IMR-90 (cell line): ENCODE data around the gene GSN. TPM values are rescaled to one million over a fixed set of nuclear protein-coding genes. Genes with fewer than 3 reads are reported as not detected.

Experiments
- ATAC-seq: fragments of 200-7000 bp; cut with Tn5 transposase; 2 replicates; pipeline ENCODE4 v1.9.1; 2020; ENCODE audit warnings: low read depth, mild to moderate bottlenecking, moderate library complexity
- BruUV-seq: library from RNA; stranded (reverse); fragments of 400-500 nt; replicated peaks from 2 replicates; lab custom pipeline; 2021; lab: Mats Ljungman, UMichigan
- CTCF ChIA-PET: fragments of 300-600 bp; formaldehyde crosslinking; extraction: SDS; loops from one replicate; lab custom pipeline; 2021; ENCODE audit warnings: antibody characterized with exemption; lab: Yijun Ruan, JAX
- POLR2A ChIA-PET: fragments of 300-600 bp; sonication (Branson Sonifier 250); formaldehyde crosslinking; loops from one replicate; lab custom pipeline; 2022; ENCODE audit warnings: antibody characterized with exemption; ENCODE audit not compliant: unreplicated experiment; lab: Charles Lee
- DNase-seq: peaks from one replicate; pipeline ENCODE4 v3.0.0; 2013
- H2AFZ ChIP-seq: replicated peaks from 2 replicates; pipeline ENCODE3; 2013; ENCODE audit warnings: low read length, mild to moderate bottlenecking; ENCODE audit not compliant: poor library complexity
- H2AK5ac ChIP-seq: 2 replicates; pipeline ENCODE4 v1.6.1; 2013; ENCODE audit warnings: low read depth, low read length, inconsistent platforms
- H2AK9ac ChIP-seq: replicated peaks from 2 replicates; pipeline ENCODE3; 2013; ENCODE audit warnings: mild to moderate bottlenecking, low read depth, low read length, moderate library complexity; ENCODE audit not compliant: poor library complexity
- H2BK120ac ChIP-seq: 2 replicates; pipeline ENCODE4 v1.6.1; 2013; ENCODE audit warnings: low read depth, low read length, inconsistent platforms
- H2BK15ac ChIP-seq: 3 replicates; pipeline ENCODE4 v1.6.1; 2013; ENCODE audit warnings: low read depth, low read length, inconsistent platforms
- H2BK20ac ChIP-seq: 2 replicates; pipeline ENCODE4 v1.6.1; 2013; ENCODE audit warnings: low read depth, mild to moderate bottlenecking, inconsistent platforms, low read length, moderate library complexity
- H2BK5ac ChIP-seq: 2 replicates; pipeline ENCODE4 v1.6.1; 2013; ENCODE audit warnings: mild to moderate bottlenecking, low read depth, low read length, inconsistent platforms; ENCODE audit not compliant: poor library complexity, severe bottlenecking
- H3K14ac ChIP-seq: replicated peaks from 2 replicates; pipeline ENCODE4 v1.6.1; 2013; ENCODE audit warnings: low read depth, low read length, inconsistent platforms
- H3K18ac ChIP-seq: 2 replicates; pipeline ENCODE4 v1.6.1; 2013; ENCODE audit warnings: low read depth, low read length, control low read depth
- H3K23ac ChIP-seq: 2 replicates; pipeline ENCODE4 v1.6.1; 2013; ENCODE audit warnings: low read depth, low read length, inconsistent platforms
- H3K27ac ChIP-seq: 2 replicates; pipeline ENCODE4 v1.5.1; 2013; ENCODE audit warnings: mild to moderate bottlenecking, control low read depth, low read length; ENCODE audit not compliant: insufficient read depth
- H3K27me3 ChIP-seq: 2 replicates; pipeline ENCODE4 v1.6.1; 2013; ENCODE audit warnings: low read length; ENCODE audit not compliant: control insufficient read depth, insufficient read depth
- H3K36me3 ChIP-seq: 2 replicates; pipeline ENCODE4 v1.6.1; 2013; ENCODE audit warnings: low read length, mixed read lengths; ENCODE audit not compliant: control insufficient read depth, insufficient read depth
- H3K4ac ChIP-seq: 2 replicates; pipeline ENCODE4 v1.6.1; 2013; ENCODE audit warnings: low read depth, low read length, inconsistent platforms
- H3K4me1 ChIP-seq: 2 replicates; pipeline ENCODE4 v1.6.1; 2013; ENCODE audit warnings: low read length, mixed read lengths; ENCODE audit not compliant: control insufficient read depth, insufficient read depth
- H3K4me2 ChIP-seq: 2 replicates; pipeline ENCODE4 v1.6.1; 2013; ENCODE audit warnings: low read depth, mild to moderate bottlenecking, control low read depth, low read length, moderate library complexity
- H3K4me3 ChIP-seq: 2 replicates; pipeline ENCODE4 v1.5.1; 2013; ENCODE audit warnings: low read depth, mild to moderate bottlenecking, control low read depth, low read length, moderate library complexity; ENCODE audit not compliant: insufficient read depth
- H3K56ac ChIP-seq: 2 replicates; pipeline ENCODE4 v1.6.1; 2013; ENCODE audit warnings: low read length, inconsistent platforms; ENCODE audit not compliant: insufficient read depth; ENCODE audit errors: extremely low read depth
- H3K79me1 ChIP-seq, 2 experiments: 2 replicates each; pipeline ENCODE4 v1.6.1; 2013; ENCODE audit warnings: low read length in 2 of 2, inconsistent platforms in 1 of 2, low read depth in 1 of 2
- H3K9ac ChIP-seq: 2 replicates; pipeline ENCODE4 v1.6.1; 2013; ENCODE audit warnings: low read depth, low read length, control low read depth
- H3K9me1 ChIP-seq: 2 replicates; pipeline ENCODE4 v1.6.1; 2013; ENCODE audit warnings: low read length, inconsistent platforms; ENCODE audit not compliant: insufficient read depth
- H3K9me3 ChIP-seq: 2 replicates; pipeline ENCODE4 v1.6.1; 2013; ENCODE audit warnings: low read length; ENCODE audit not compliant: control insufficient read depth, insufficient read depth
- H4K20me1 ChIP-seq: 2 replicates; pipeline ENCODE4 v1.6.1; 2013; ENCODE audit warnings: low read length, inconsistent platforms; ENCODE audit not compliant: insufficient read depth
- H4K5ac ChIP-seq: 2 replicates; pipeline ENCODE4 v1.6.1; 2013; ENCODE audit warnings: mild to moderate bottlenecking, low read depth, low read length, control low read depth
- H4K8ac ChIP-seq, 2 experiments: 2 replicates each; pipeline ENCODE4 v1.6.1; 2013; ENCODE audit warnings: low read depth in 2 of 2, low read length in 2 of 2, control low read depth in 1 of 2, inconsistent platforms in 1 of 2
- H4K91ac ChIP-seq: 2 replicates; pipeline ENCODE4 v1.6.1; 2013; ENCODE audit warnings: low read depth, low read length, inconsistent platforms; ENCODE audit not compliant: insufficient read depth
- BHLHE40 ChIP-seq: fragments of 150-350 bp; IDR thresholded peaks from 2 replicates; pipeline ENCODE4 v1.6.1; 2016; ENCODE audit warnings: mild to moderate bottlenecking, low read depth, low read length
- CEBPB ChIP-seq: IDR thresholded peaks from 2 replicates; pipeline ENCODE4 v1.6.1; 2012; ENCODE audit warnings: low read depth, low read length, improper control_type of control experiment
- FOS ChIP-seq: fragments of 150-350 bp; IDR thresholded peaks from 2 replicates; pipeline ENCODE4 v1.6.1; 2016; ENCODE audit warnings: low read depth, low read length
- MAZ ChIP-seq: IDR thresholded peaks from 2 replicates; pipeline ENCODE4 v1.6.1; 2012; ENCODE audit warnings: low read depth, mild to moderate bottlenecking, low read length, improper control_type of control experiment, moderate library complexity, borderline replicate concordance
- WGBS, 2 experiments: methylation state at CpG; one replicate each; pipeline versions ENCODE4 v1.1.5 to v1.1.7; 2013; ENCODE audit warnings: missing lambda C conversion rate in 2 of 2; ENCODE audit not compliant: insufficient read length in 1 of 2; ENCODE audit errors: extremely low coverage in 2 of 2; 5-methylcytosine and 5-hydroxymethylcytosine counted together
- dilution Hi-C: fragments of 300-500 bp; cut with HindIII; formaldehyde crosslinking; loops from one replicate; pipeline ENCODE4 v1.14.3; 2018; ENCODE audit warnings: low sequenced_read_pairs; ENCODE audit not compliant: unreplicated experiment
- in situ Hi-C: fragments of 300-500 bp; cut with MboI; formaldehyde crosslinking; loops from 3 replicates; pipeline ENCODE4 v1.14.3; 2019; ENCODE audit warnings: low sequenced_read_pairs, inconsistent platforms, mixed read lengths
- intact Hi-C: fragments of 100-400 bp; cut with micrococcal nuclease; formaldehyde crosslinking; loops from 2 replicates; pipeline ENCODE4 v1.10.0; 2022
- polyA plus RNA-seq, 3 experiments: library from polyadenylated mRNA; depleted of rRNA; stranded (reverse); fragments of >200 nt; gene quantifications; 2 replicates each; pipeline ENCODE4 v1.2.3, GENCODE V29; 2012; ENCODE audit warnings: low replicate concordance in 1 of 3
- total RNA-seq: library from RNA; depleted of rRNA; stranded (reverse); fragments of >200 nt; gene quantifications from 2 replicates; pipeline ENCODE4 v1.2.3, GENCODE V29; 2012

The GSN gene
- total and polyA plus RNA-seq, 2 of the 4 experiments (the other 2 are of a cell fraction), result 495 to 547 TPM

DNA sequence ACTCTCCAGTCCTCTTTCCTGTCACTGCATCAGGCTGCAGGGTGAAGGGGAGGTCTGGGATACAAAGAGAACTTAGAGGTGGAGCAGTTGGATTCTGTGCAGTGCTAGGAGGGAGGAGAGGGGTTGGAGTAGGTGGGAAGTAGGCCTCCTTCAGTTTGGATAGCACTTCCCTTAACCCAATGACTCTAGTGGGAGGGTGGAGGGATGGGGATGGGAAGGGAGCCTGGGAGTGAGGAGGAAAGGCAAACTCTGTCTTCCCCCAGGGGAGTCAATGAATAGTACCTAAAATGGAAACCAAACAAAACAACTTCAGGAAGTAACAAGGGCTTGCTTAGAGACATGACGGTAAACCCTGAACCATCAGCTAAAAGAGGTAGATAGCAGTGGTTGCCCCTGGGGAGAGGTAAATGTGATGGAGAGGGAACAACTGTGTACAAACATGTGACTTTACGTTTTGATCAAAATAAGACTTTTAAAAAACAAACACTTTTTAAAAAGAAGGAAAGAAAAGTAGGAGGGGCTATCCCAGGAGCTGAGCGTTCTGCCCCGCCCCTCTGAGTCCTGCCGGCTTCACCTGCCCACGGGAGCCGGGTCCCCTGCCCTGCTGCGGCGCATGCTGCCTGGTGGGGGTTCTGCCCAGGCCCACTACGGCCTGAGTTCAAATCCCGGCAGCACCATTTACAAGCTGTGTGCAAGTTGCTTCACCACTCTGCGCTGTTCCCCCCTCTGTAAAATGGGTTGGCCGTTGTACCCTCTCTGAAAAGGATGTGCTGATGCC lies 30.9 kb downstream of the GSN start (continued):
- TF ChIP-seq FOS, result no peak
- no peak for TF ChIP-seq MAZ

DNA sequence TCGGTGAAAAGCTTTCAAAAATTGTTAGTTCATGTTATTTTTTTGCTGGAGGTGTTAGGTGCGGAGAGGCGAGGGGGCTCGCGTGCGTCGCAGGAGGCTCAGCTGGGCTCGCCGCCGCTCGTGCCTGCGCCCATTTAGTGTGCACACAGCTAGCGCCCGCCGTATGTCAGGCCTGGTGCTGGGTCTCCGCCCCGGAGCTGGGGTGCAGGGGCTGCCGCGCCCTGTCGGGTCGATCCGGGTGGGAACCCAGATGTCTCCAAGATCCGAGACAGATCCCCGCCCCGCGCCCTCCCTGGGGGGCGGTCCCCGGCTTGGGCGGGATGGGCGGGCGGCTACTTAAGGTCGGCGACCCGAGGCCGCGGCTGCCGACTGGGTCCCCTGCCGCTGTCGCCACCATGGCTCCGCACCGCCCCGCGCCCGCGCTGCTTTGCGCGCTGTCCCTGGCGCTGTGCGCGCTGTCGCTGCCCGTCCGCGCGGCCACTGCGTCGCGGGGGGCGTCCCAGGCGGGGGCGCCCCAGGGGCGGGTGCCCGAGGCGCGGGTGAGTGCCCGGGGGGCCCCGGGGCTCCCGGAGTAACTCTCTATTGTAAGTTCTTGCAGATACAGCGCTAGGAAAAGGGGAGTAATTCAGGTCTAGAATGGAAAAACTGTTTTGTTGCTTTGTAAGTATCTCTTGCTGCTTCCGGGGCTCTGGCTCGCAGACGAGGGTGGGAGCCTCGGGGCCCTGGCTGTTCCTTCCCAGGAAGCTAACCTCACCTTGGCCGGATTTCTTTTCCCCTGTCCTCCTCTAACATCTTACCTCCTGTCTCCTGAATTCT lies 31.7 kb downstream of the GSN start:
- CTCF ChIA-PET, result no interaction called here
- DNase-seq (no peak), ATAC-seq (peak; percentile 68)
- Histone ChIP-seq H3K27ac (peak overlapping the region; percentile 4; the same call in 1 of the 2 replicates), H3K14ac (peak overlapping the region; percentile 71; the same call in 1 of the 2 replicates), H2BK5ac (no peak overlapping the region), H3K27me3 (no peaks in the 10 kb centered on the region), H4K5ac (no peak overlapping the region; the same call in 1 of the 2 replicates), H2BK20ac (no peak overlapping the region), H3K4me2 (peak overlapping the region; percentile 67), H3K9me3 (no peaks in the 10 kb centered on the region), H4K20me1 (peaks cover 24% of the 10 kb centered on the region; the same call in 1 of the 2 replicates), H3K9me1 (peaks cover 26% of the 10 kb centered on the region; the same call in 1 of the 2 replicates), H3K79me1 (peaks cover 42 to 84% of the 10 kb centered on the region in 2 experiments), H2AK9ac (peak overlapping the region; percentile 70), H2AFZ (peak overlapping the region; percentile 75), H3K4ac (peak overlapping the region; percentile 44), H2BK15ac (no peak overlapping the region), H2BK120ac (peak overlapping the region; percentile 49), H3K56ac (no peak overlapping the region), H4K91ac (no peak overlapping the region; the same call in 1 of the 2 replicates), H4K8ac (peak overlapping the region in 1 of 2 experiments; percentile 42; a peak in 1 of 4 replicates), H3K4me3 (peak overlapping the region; percentile 14; the same call in 1 of the 2 replicates), H2AK5ac (peak overlapping the region; percentile 13; the same call in 1 of the 2 replicates), H3K18ac (no peak overlapping the region; the same call in 1 of the 2 replicates), H3K4me1 (peaks cover 15% of the 10 kb centered on the region; the same call in 1 of the 2 replicates), H3K9ac (peak overlapping the region; percentile 50), H3K36me3 (peaks cover 49% of the 10 kb centered on the region), H3K23ac (peak overlapping the region; percentile 83; the same call in 1 of the 2 replicates)
- intact Hi-C loops, result no loop called here
- dilution Hi-C loops, result no loop called here
- peak; percentile 8; the same call in 1 of the 2 replicates for TF ChIP-seq BHLHE40
- no peak for TF ChIP-seq CEBPB
- 0 out of 2 replicates have a peak, but pooled peaks have one; percentile 11 for TF ChIP-seq MAZ
- in situ Hi-C loops, result no loop called here
- POLR2A ChIA-PET, result no interaction called here
- BruUV-seq, result no TSS peak
- WGBS, 2 experiments, result 10% methylated on average over 40 of the region's 74 CpGs; no CpG with 5 or more reads in 1 of the 2 experiments
